Trophoblast cell (in vitro differentiated cells and primary cell): ENCODE measurements around the gene ALKBH6.
A peak's percentile ranks its signal among the peaks of the same experiment; 100 is the strongest.
"Not testable (repeated sequence)": the region's sequence is repeated elsewhere in the genome, so short reads cannot be mapped to it uniquely, and the experiment has no call there.

ENCODE experiments used
- DNase-seq, 2 donors: peaks; one replicate each; pipeline ENCODE4 v3.0.0-alpha.2; 2016
- H2AFZ ChIP-seq: 2 replicates; pipeline ENCODE4 v1.6.1; 2013; ENCODE audit warnings: low read length, moderate library complexity, mild to moderate bottlenecking; ENCODE audit not compliant: insufficient read depth, poor library complexity
- H2AK5ac ChIP-seq: 2 replicates; pipeline ENCODE4 v1.6.1; 2013; ENCODE audit warnings: mild to moderate bottlenecking, low read length
- H2BK120ac ChIP-seq: 2 replicates; pipeline ENCODE4 v1.6.1; 2013; ENCODE audit warnings: low read length, mild to moderate bottlenecking, moderate library complexity; ENCODE audit not compliant: insufficient read depth, poor library complexity
- H2BK12ac ChIP-seq: 2 replicates; pipeline ENCODE4 v1.6.1; 2013; ENCODE audit warnings: mild to moderate bottlenecking, low read length, moderate library complexity
- H2BK5ac ChIP-seq: 2 replicates; pipeline ENCODE4 v1.6.1; 2013; ENCODE audit warnings: low read length, low read depth, moderate library complexity, mild to moderate bottlenecking; ENCODE audit not compliant: poor library complexity
- H3K14ac ChIP-seq: 2 replicates; pipeline ENCODE4 v1.6.1; 2013; ENCODE audit warnings: mild to moderate bottlenecking, low read length
- H3K18ac ChIP-seq: 2 replicates; pipeline ENCODE4 v1.6.1; 2013; ENCODE audit warnings: mild to moderate bottlenecking, low read length
- H3K23ac ChIP-seq: 2 replicates; pipeline ENCODE4 v1.6.1; 2013; ENCODE audit warnings: low read length
- H3K27ac ChIP-seq: 2 replicates; pipeline ENCODE4 v1.5.1; 2013; ENCODE audit warnings: low read depth, mild to moderate bottlenecking, inconsistent platforms, low read length, moderate library complexity
- H3K27me3 ChIP-seq: 2 replicates; pipeline ENCODE4 v1.6.1; 2013; ENCODE audit warnings: inconsistent platforms, mild to moderate bottlenecking, low read length, moderate library complexity; ENCODE audit not compliant: insufficient read depth
- H3K36me3 ChIP-seq, 2 experiments: 1 replicate in 1 of 2; 2 replicates in 1 of 2; pipeline ENCODE4 v1.6.1; 2013; ENCODE audit warnings: low read length in 2 of 2, mild to moderate bottlenecking in 2 of 2, moderate library complexity in 1 of 2; ENCODE audit not compliant: insufficient read depth in 2 of 2, control insufficient read depth in 1 of 2
- H3K4ac ChIP-seq: 2 replicates; pipeline ENCODE4 v1.6.1; 2013; ENCODE audit warnings: low read depth, mild to moderate bottlenecking, low read length, moderate library complexity
- H3K4me1 ChIP-seq, 2 experiments: 1 replicate in 1 of 2; 2 replicates in 1 of 2; pipeline ENCODE4 v1.6.1; 2013; ENCODE audit warnings: low read length in 2 of 2, mild to moderate bottlenecking in 2 of 2, moderate library complexity in 1 of 2; ENCODE audit not compliant: insufficient read depth in 2 of 2, control insufficient read depth in 1 of 2
- H3K4me2 ChIP-seq: 2 replicates; pipeline ENCODE4 v1.6.1; 2013; ENCODE audit warnings: inconsistent platforms, mild to moderate bottlenecking, low read length, moderate library complexity
- H3K4me3 ChIP-seq: 2 replicates; pipeline ENCODE4 v1.5.1; 2013; ENCODE audit warnings: mild to moderate bottlenecking, low read depth, low read length, inconsistent platforms
- H3K79me1 ChIP-seq: one replicate; pipeline ENCODE4 v1.6.1; 2013; ENCODE audit warnings: low read length
- H3K79me2 ChIP-seq: 2 replicates; pipeline ENCODE4 v1.6.1; 2013; ENCODE audit warnings: low read length, mild to moderate bottlenecking; ENCODE audit not compliant: control insufficient read depth, insufficient read depth, poor library complexity
- H3K9ac ChIP-seq: 2 replicates; pipeline ENCODE4 v1.6.1; 2013; ENCODE audit warnings: mild to moderate bottlenecking, low read length
- H3K9me3 ChIP-seq: 2 replicates; pipeline ENCODE4 v1.6.1; 2013; ENCODE audit warnings: low read depth, mild to moderate bottlenecking, control low read depth, inconsistent platforms, low read length; ENCODE audit not compliant: insufficient read depth
- H4K12ac ChIP-seq: 2 replicates; pipeline ENCODE4 v1.6.1; 2013; ENCODE audit warnings: low read depth, mild to moderate bottlenecking, low read length, moderate library complexity
- H4K8ac ChIP-seq: 2 replicates; pipeline ENCODE4 v1.6.1; 2013; ENCODE audit warnings: low read depth, mild to moderate bottlenecking, low read length, moderate library complexity
- H4K91ac ChIP-seq: one replicate; pipeline ENCODE4 v1.6.1; 2013; ENCODE audit warnings: low read depth, mild to moderate bottlenecking, low read length, moderate library complexity
- WGBS: extraction: QIAGEN DNeasy Blood & Tissue Kit; methylation state at CpG from one replicate; pipeline ENCODE4 v1.1.7; 2013; ENCODE audit warnings: missing lambda C conversion rate; ENCODE audit not compliant: insufficient read length, insufficient coverage; ENCODE audit errors: extremely low coverage; 5-methylcytosine and 5-hydroxymethylcytosine counted together

The ALKBH6 gene

GRCh38 chr19:36043952-36044351 lies 29.9 kb upstream of the ALKBH6 start:
- H3K9me3 ChIP-seq = no peaks in the 10 kb centered on the region
- WGBS = no CpG with 5 or more reads among the region's 2 CpGs
- H3K79me1 ChIP-seq = peaks cover 2% of the 10 kb centered on the region
- DNase-seq = no peak
- no peak overlapping the region for H3K14ac ChIP-seq
- H3K9ac ChIP-seq = no peak overlapping the region
- no peak overlapping the region for H2BK5ac ChIP-seq
- H2AFZ ChIP-seq = no peak overlapping the region
- no peaks in the 10 kb centered on the region for H3K36me3 ChIP-seq
- H4K91ac ChIP-seq = no peak overlapping the region
- no peak overlapping the region for H3K23ac ChIP-seq
- H3K79me2 ChIP-seq = no peaks in the 10 kb centered on the region
- H2AK5ac ChIP-seq = no peak overlapping the region
- H3K4me3 ChIP-seq = no peak overlapping the region
- no peak overlapping the region for H3K18ac ChIP-seq
- H3K4ac ChIP-seq = no peak overlapping the region
- H2BK12ac ChIP-seq = no peak overlapping the region
- no peak overlapping the region for H4K12ac ChIP-seq
- no peak overlapping the region for H3K27ac ChIP-seq
- no peak overlapping the region for H2BK120ac ChIP-seq
- H3K4me2 ChIP-seq = no peak overlapping the region
- H3K4me1 ChIP-seq = peaks cover 3 to 4% of the 10 kb centered on the region in 2 experiments
- no peak overlapping the region for H4K8ac ChIP-seq
- no peaks in the 10 kb centered on the region for H3K27me3 ChIP-seq

- Histone ChIP-seq H3K4me3 (no peak overlapping the region), H3K79me2 (no peaks in the 10 kb centered on the region), H3K27ac (peak overlapping the region; percentile 67), H2BK12ac (no peak overlapping the region), H3K27me3 (no peaks in the 10 kb centered on the region), H3K4ac (no peak overlapping the region), H3K18ac (no peak overlapping the region), H2BK120ac (no peak overlapping the region), H2BK5ac (no peak overlapping the region), H2AFZ (no peak overlapping the region), H3K4me1 (peaks cover 3 to 4% of the 10 kb centered on the region in 2 experiments), H3K14ac (no peak overlapping the region), H4K8ac (no peak overlapping the region), H3K23ac (no peak overlapping the region), H3K4me2 (no peak overlapping the region), H4K91ac (peak overlapping the region; percentile 27), H3K9ac (no peak overlapping the region), H3K79me1 (peaks cover 2% of the 10 kb centered on the region), H3K36me3 (no peaks in the 10 kb centered on the region), H4K12ac (no peak overlapping the region), H2AK5ac (no peak overlapping the region), H3K9me3 (no peaks in the 10 kb centered on the region)
- no CpG with 5 or more reads among the region's 3 CpGs for WGBS
- peak; percentile 68 to 94 for DNase-seq
Observed at GRCh38 chr19:36041831-36042230, 27.8 kb upstream of the ALKBH6 start.

DNA sequence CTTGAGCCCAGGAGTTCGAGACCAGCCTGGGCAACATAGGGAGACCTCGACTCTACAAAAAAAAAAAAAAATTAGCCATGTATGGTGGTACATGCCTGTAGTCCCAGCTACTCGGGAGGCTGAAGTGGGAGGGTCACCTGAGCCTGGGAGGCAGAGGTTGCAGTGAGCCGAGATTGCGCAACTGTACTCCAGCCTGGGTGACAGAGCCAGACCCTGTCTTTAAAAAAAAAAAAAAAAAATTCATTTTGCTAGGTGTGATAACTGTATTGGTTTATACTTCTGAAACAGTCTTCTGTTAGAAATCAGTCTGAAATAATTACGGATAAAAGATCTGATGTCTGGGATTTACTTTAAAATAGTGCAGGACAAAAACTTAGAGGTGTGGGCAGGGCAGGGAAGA lies 27.1 kb upstream of the ALKBH6 start:
- peak overlapping the region; percentile 67 for H3K27ac ChIP-seq
- H2BK12ac ChIP-seq, DNase-seq, H3K18ac ChIP-seq, H4K8ac ChIP-seq, H3K23ac ChIP-seq, H3K4me3 ChIP-seq, H2AK5ac ChIP-seq, H4K12ac ChIP-seq, H3K14ac ChIP-seq, H3K79me1 ChIP-seq, H3K4me2 ChIP-seq, H3K27me3 ChIP-seq, H4K91ac ChIP-seq, H3K79me2 ChIP-seq, H3K9ac ChIP-seq, H2AFZ ChIP-seq, H3K4ac ChIP-seq, H3K9me3 ChIP-seq, H3K36me3 ChIP-seq, H2BK120ac ChIP-seq, H3K4me1 ChIP-seq, H2BK5ac ChIP-seq: not testable (repeated sequence)
- no CpG with 5 or more reads among the region's 6 CpGs for WGBS

- Histone ChIP-seq H4K8ac (no peak overlapping the region), H4K12ac (no peak overlapping the region)
- no peak for DNase-seq
Observed at GRCh38 chr19:36040495-36040894, 26.5 kb upstream of the ALKBH6 start.

More at GRCh38 chr19:36040495-36040894, 26.5 kb upstream of the ALKBH6 start:
- H3K9ac ChIP-seq = no peak overlapping the region
- H3K79me2 ChIP-seq = no peaks in the 10 kb centered on the region
- no peak overlapping the region for H3K18ac ChIP-seq
- H3K9me3 ChIP-seq = no peaks in the 10 kb centered on the region
- H3K27me3 ChIP-seq = no peaks in the 10 kb centered on the region
- no peak overlapping the region for H3K27ac ChIP-seq
- no peak overlapping the region for H4K91ac ChIP-seq
- no peak overlapping the region for H3K4me2 ChIP-seq
- no peak overlapping the region for H3K4ac ChIP-seq
- H3K4me3 ChIP-seq = no peak overlapping the region
- no peak overlapping the region for H2BK120ac ChIP-seq
- no peak overlapping the region for H2AFZ ChIP-seq
- no CpG with 5 or more reads among the region's 6 CpGs for WGBS
- no peak overlapping the region for H3K14ac ChIP-seq
- peaks cover 4% of the 10 kb centered on the region in 2 experiments for H3K4me1 ChIP-seq
- no peak overlapping the region for H3K23ac ChIP-seq
- H2BK5ac ChIP-seq = no peak overlapping the region
- no peak overlapping the region for H2AK5ac ChIP-seq
- H3K79me1 ChIP-seq = peaks cover 2% of the 10 kb centered on the region
- no peak overlapping the region for H2BK12ac ChIP-seq
- H3K36me3 ChIP-seq = no peaks in the 10 kb centered on the region
